Rectal smooth muscle tissue (tissue), 1 donor: Measurements from ENCODE around the gene FSTL4.

Source experiments
- H3K27ac ChIP-seq: one replicate; pipeline ENCODE4 v1.7.0; 2013; ENCODE audit warnings: low read depth, low read length, inconsistent platforms
- H3K27me3 ChIP-seq: one replicate; pipeline ENCODE4 v1.7.0; 2013; ENCODE audit warnings: low read length; ENCODE audit not compliant: control insufficient read depth, insufficient read depth
- H3K36me3 ChIP-seq: one replicate; pipeline ENCODE4 v1.7.0; 2013; ENCODE audit warnings: low read length; ENCODE audit not compliant: control insufficient read depth, insufficient read depth
- H3K4me1 ChIP-seq: one replicate; pipeline ENCODE4 v1.7.0; 2013; ENCODE audit warnings: low read length; ENCODE audit not compliant: control insufficient read depth, insufficient read depth
- H3K4me3 ChIP-seq: one replicate; pipeline ENCODE4 v1.7.0; 2013; ENCODE audit warnings: low read length
- H3K9ac ChIP-seq: one replicate; pipeline ENCODE4 v1.7.0; 2013; ENCODE audit warnings: low read length

Gene FSTL4

GRCh38 chr5:133331941-133332340 is 280.4 kb downstream of the FSTL4 start:
- no peaks in the 10 kb centered on the region for H3K27me3 ChIP-seq
- no peaks in the 10 kb centered on the region for H3K4me1 ChIP-seq
- H3K36me3 ChIP-seq, result no peaks in the 10 kb centered on the region
- H3K27ac ChIP-seq, result no peak overlapping the region
- no peak overlapping the region for H3K4me3 ChIP-seq
- H3K9ac ChIP-seq, result no peak overlapping the region

- no peaks in the 10 kb centered on the region for H3K36me3 ChIP-seq
- H3K4me3 ChIP-seq, result no peak overlapping the region
- H3K27me3 ChIP-seq, result no peaks in the 10 kb centered on the region
- no peaks in the 10 kb centered on the region for H3K4me1 ChIP-seq
- no peak overlapping the region for H3K9ac ChIP-seq
- H3K27ac ChIP-seq, result no peak overlapping the region
Measured at GRCh38 chr5:133330956-133331355, 281.4 kb downstream of the FSTL4 start.

GRCh38 chr5:133328800-133329199 is 283.5 kb downstream of the FSTL4 start:
- Histone ChIP-seq H3K4me3 (no peak overlapping the region), H3K36me3 (no peaks in the 10 kb centered on the region), H3K27ac (no peak overlapping the region), H3K4me1 (no peaks in the 10 kb centered on the region), H3K9ac (no peak overlapping the region), H3K27me3 (no peaks in the 10 kb centered on the region)

DNA sequence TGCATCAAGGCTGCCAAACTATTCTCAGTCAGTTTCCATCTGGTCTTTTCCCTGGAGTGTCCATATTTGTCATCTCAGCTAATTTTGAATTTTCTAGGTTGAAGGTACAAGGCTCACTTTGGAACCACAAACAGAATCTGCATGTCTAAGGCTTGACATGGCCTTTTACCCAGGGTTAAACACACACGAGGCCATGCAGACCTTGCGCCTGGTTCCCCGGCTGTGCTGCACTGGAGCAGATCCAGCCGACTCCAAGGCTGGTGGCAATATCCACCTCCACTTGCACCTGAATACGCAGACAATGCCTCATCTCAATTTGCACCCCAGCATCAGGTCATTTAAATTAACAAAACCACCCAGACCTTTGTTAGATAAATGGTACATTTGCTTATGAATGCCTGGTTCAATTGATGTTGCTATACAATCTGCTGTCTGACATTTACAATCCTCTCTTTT is 284.4 kb downstream of the FSTL4 start:
- H3K27ac ChIP-seq, result no peak overlapping the region
- H3K36me3 ChIP-seq, result no peaks in the 10 kb centered on the region
- H3K9ac ChIP-seq, result no peak overlapping the region
- H3K4me3 ChIP-seq, result no peak overlapping the region
- no peaks in the 10 kb centered on the region for H3K4me1 ChIP-seq
- no peaks in the 10 kb centered on the region for H3K27me3 ChIP-seq

DNA sequence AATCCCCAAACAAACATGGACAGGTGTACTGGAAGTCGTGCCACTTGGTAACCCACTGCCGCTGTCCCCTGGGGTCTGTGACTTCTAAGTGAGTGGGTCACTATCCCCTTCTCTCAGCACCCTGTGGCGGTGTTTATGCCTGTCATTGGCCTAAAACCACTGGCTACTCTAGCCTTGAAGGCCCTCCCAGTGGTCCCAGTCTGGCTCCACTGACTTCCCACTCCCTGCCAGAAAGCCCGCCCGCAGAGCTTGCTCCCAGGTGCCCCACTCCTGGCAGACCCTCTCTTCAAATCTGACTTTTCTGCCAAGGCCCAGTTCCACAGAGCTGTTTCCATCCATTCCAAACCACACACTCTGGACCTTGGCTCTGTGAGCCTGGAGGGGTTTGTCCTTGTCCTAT is 286.0 kb downstream of the FSTL4 start:
- Histone ChIP-seq H3K27ac (no peak overlapping the region), H3K4me1 (no peaks in the 10 kb centered on the region), H3K9ac (no peak overlapping the region), H3K4me3 (no peak overlapping the region), H3K36me3 (no peaks in the 10 kb centered on the region), H3K27me3 (no peaks in the 10 kb centered on the region)

DNA sequence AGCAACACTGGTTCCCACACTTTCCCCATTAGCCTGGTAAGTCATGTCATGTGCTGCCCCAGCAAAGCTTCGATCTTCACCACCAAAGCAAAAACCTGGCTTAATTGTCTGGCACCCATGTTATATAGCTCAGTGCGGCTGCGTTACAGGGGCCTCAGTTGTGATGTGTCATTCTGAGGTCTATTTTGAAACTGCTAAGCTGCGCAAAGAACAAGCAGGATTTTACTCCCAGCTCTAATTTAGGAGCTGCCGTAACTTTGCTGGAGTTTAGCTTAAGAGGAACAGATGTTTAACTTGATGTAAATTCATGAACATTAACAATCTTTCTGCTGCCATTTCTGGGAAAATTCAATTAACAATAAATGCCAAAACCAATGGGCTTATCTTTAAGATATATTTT is 286.5 kb downstream of the FSTL4 start:
- Histone ChIP-seq H3K4me3 (no peak overlapping the region), H3K9ac (no peak overlapping the region), H3K4me1 (no peaks in the 10 kb centered on the region), H3K27ac (no peak overlapping the region), H3K27me3 (no peaks in the 10 kb centered on the region), H3K36me3 (no peaks in the 10 kb centered on the region)

GRCh38 chr5:133324926-133325325 is 287.4 kb downstream of the FSTL4 start:
- H3K27me3 ChIP-seq, result no peaks in the 10 kb centered on the region
- H3K9ac ChIP-seq, result no peak overlapping the region
- no peak overlapping the region for H3K4me3 ChIP-seq
- H3K4me1 ChIP-seq, result no peaks in the 10 kb centered on the region
- H3K27ac ChIP-seq, result no peak overlapping the region
- no peaks in the 10 kb centered on the region for H3K36me3 ChIP-seq

GRCh38 chr5:133323494-133324457 is 288.6 kb downstream of the FSTL4 start:
- H3K4me1 ChIP-seq, result no peaks in the 10 kb centered on the region
- H3K27ac ChIP-seq, result no peak overlapping the region
- no peak overlapping the region for H3K4me3 ChIP-seq
- no peak overlapping the region for H3K9ac ChIP-seq
- H3K27me3 ChIP-seq, result no peaks in the 10 kb centered on the region
- no peaks in the 10 kb centered on the region for H3K36me3 ChIP-seq

- no peak overlapping the region for H3K4me3 ChIP-seq
- no peak overlapping the region for H3K27ac ChIP-seq
- no peaks in the 10 kb centered on the region for H3K27me3 ChIP-seq
- no peaks in the 10 kb centered on the region for H3K36me3 ChIP-seq
- H3K4me1 ChIP-seq, result no peaks in the 10 kb centered on the region
- H3K9ac ChIP-seq, result no peak overlapping the region
Measured at GRCh38 chr5:133322743-133323142, 289.6 kb downstream of the FSTL4 start.

DNA sequence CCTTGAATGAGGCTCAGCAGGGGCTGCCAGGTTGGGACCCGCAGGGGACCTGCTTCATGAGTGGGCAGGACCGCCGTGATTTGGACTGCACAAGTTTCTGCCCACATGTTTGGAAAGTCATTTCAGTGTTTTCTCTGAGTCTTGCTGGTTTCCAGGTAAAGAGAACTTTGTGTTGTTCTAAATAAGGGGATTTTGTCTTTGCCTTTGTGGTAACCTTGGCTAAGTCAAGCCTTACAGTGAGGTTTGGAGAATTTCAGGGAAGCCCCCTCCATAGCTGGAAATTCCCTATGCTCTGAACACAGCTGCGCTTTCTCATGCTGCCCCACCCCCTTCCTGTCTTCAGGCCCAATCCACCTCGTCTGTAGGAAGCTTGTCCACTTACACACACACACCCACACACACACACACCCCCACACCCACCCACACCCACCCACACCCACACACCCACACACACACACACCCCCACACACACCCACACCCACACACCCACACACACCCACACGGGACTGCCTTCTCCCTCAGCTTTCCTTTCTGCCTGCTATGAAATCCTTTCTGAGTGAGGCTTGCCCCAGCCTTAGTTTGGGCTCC is 290.4 kb downstream of the FSTL4 start:
- H3K27ac ChIP-seq, result no peak overlapping the region
- H3K4me3 ChIP-seq, result no peak overlapping the region
- H3K36me3 ChIP-seq, result no peaks in the 10 kb centered on the region
- no peaks in the 10 kb centered on the region for H3K27me3 ChIP-seq
- H3K4me1 ChIP-seq, result no peaks in the 10 kb centered on the region
- no peak overlapping the region for H3K9ac ChIP-seq

DNA sequence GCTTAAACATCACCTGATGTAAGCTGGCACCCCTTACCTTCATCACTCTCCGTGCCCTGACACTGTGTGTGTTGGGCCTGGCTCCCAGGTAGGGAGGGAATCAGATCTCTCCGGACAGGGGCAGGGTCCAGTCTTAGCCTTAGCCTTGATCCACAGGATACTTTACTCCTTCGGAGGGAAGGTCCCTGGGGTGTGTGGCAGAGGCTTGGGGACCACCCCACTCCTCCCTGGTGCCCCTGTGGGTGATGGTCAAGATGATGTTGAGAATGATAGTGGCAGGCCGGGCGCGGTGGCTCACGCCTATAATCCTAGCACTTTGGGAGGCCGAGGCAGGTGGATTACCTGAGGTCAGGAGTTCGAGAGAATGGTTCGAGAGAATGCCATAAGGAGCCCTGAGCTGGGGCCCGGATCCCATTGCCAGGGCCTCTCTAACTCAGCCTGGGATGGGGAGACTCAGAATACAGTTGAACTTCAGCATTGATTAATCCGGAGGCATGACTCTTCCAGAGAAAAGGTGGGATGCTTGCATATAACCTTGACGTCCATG is 291.0 kb downstream of the FSTL4 start:
- no peaks in the 10 kb centered on the region for H3K27me3 ChIP-seq
- H3K36me3 ChIP-seq, result no peaks in the 10 kb centered on the region
- no peak overlapping the region for H3K27ac ChIP-seq
- no peak overlapping the region for H3K9ac ChIP-seq
- no peaks in the 10 kb centered on the region for H3K4me1 ChIP-seq
- no peak overlapping the region for H3K4me3 ChIP-seq

GRCh38 chr5:133319905-133320520 is 292.3 kb downstream of the FSTL4 start:
- Histone ChIP-seq H3K27ac (no peak overlapping the region), H3K4me3 (no peak overlapping the region), H3K4me1 (no peaks in the 10 kb centered on the region), H3K36me3 (no peaks in the 10 kb centered on the region), H3K9ac (no peak overlapping the region), H3K27me3 (no peaks in the 10 kb centered on the region)
